ENCODE data around the gene CDC14C. TPM values are rescaled to one million over a fixed set of nuclear protein-coding genes. Genes with fewer than 3 reads are reported as not detected.

CDC14C gene
- total and polyA plus RNA-seq, 12 donors, result not detected

DNA sequence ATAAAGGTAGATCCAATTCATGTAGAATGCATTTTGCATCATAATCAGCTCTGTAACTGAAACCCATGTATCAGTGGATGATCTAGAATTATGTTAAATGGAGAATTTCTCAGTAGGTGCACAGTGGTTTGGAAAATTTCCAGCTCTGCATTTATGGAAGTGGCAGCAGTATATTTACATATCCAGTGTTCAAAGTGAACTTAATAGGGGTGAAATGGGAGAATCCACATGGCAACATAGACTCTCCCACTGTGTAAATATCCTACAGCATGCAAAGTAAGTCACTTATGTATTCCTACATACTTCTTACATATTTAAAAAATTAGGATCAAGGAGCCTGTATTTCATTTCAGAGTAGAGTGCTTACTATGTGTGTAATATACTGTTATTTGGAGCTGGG, 35.3 kb downstream of the CDC14C start:
- no peak for TF ChIP-seq CTCF (IDR thresholded peaks at IDR 0.05)
- ATAC-seq (no peak), DNase-seq (no peak)
- H3K9me3 ChIP-seq, result no peaks in the 10 kb centered on the region
- no peak overlapping the region for H3K4me3 ChIP-seq
- no peaks in the 10 kb centered on the region for H3K27me3 ChIP-seq
- intact Hi-C loops (cut with DNase I), result no loop called here
- H3K4me1 ChIP-seq, result peaks cover 0 to 8% (median 0%) of the 10 kb centered on the region in 9 donors
- H3K36me3 ChIP-seq, result no peaks in the 10 kb centered on the region
- no peak overlapping the region for H3K27ac ChIP-seq

DNA sequence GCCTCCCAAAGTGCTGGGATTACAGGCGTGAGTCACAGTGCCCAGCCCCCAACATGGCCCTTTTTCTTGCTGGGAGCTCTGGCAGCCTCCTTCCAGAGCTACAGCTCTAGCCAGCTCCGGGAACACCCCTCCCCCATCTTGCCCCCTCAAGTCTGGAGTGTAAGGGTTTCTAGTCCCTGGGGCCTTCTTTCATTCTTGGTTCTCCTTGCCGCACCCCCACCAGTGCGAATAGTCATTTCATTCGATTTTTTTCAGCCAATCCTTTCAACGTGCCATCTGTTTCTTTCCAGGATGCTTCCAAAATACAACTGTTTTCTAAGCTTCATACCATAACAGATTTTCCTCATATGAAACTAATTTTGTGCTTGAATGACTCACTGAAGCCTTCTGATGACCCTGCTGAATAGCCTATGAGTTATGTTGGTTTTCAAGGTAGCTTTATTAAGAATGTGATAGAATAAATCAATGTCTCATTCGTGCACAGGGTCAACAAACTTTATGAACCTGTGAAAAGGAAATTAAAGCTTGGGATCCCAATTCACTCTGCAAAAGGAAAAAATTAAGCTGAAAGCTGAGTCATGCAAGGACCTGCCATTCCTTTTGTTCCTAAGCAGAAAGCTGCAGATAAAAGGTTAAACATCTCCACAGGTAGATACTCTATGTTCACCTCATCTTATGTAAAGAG, 38.6 kb downstream of the CDC14C start:
- Histone ChIP-seq H3K9me3 (no peaks in the 10 kb centered on the region), H3K27me3 (no peaks in the 10 kb centered on the region), H3K27ac (no peak overlapping the region), H3K4me1 (peaks cover 0 to 8% (median 0%) of the 10 kb centered on the region in 9 donors), H3K4me3 (no peak overlapping the region), H3K36me3 (no peaks in the 10 kb centered on the region)
- no peak for ATAC-seq
- 60 to 73% methylated on average over 7 of the region's 7 CpGs for WGBS, 2 donors
- TF ChIP-seq CTCF (IDR thresholded peaks at IDR 0.05), result no peak
- no peak for DNase-seq
- intact Hi-C loops (cut with DNase I), result no loop called here

DNA sequence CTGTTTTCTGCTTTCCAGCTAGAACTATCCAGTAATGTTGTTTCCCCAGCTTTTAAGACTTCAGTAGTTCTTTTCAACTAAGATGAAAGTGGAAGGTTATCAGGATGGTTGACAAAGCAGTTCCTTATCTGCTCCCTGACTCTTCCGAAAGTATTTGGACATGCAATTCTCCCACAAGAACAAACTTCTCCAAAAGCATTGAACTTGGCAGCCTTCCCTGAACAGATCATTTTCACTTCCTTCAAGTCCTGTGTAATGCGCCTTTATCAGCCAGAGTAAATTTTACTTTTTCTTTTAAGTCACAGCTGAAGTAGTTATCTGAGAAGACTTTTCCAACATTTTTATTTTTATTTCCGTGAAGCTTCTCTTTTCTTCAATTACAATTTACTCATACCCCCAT, 39.7 kb downstream of the CDC14C start:
- Histone ChIP-seq H3K27ac (no peak overlapping the region), H3K9me3 (no peaks in the 10 kb centered on the region), H3K4me1 (peaks cover 0 to 8% (median 0%) of the 10 kb centered on the region in 9 donors), H3K4me3 (no peak overlapping the region), H3K36me3 (no peaks in the 10 kb centered on the region), H3K27me3 (no peaks in the 10 kb centered on the region)
- intact Hi-C loops (cut with DNase I), result no loop called here
- no peak for TF ChIP-seq CTCF (IDR thresholded peaks at IDR 0.05)
- 23 to 37% methylated on average over 3 of the region's 3 CpGs for WGBS, 2 donors
- ATAC-seq (no peak), DNase-seq (peak in 1 of 2 donors; percentile 7)

DNA sequence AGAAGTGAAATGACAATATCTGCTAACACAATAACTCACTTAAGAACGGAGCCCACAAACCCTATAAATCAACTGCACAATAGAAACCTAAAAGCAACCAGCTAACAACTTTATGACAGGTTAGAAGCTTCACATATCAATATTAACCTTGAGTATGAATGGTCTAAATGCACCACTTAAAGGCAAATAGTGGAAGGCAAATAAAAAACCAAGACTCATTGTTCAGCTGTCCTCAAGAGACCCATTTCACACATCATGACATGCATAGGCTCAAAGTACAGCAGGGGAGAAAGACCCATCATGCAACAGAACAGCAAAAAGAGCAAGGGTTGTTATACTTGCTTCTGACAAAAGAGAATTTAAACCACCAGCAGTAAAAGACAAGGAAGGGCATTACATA, 46.8 kb downstream of the CDC14C start:
- H3K9me3 ChIP-seq, result peaks cover 0 to 8% (median 0%) of the 10 kb centered on the region in 11 donors
- H3K27me3 ChIP-seq, result no peaks in the 10 kb centered on the region
- 84 to 93% methylated on average over 1 of the region's 1 CpG for WGBS, 2 donors
- DNase-seq (no peak), ATAC-seq (no peak)
- H3K27ac ChIP-seq, result no peak overlapping the region
- H3K36me3 ChIP-seq, result no peaks in the 10 kb centered on the region
- intact Hi-C loops (cut with DNase I), result no loop called here
- no peaks in the 10 kb centered on the region for H3K4me1 ChIP-seq
- TF ChIP-seq CTCF (IDR thresholded peaks at IDR 0.05), result no peak
- H3K4me3 ChIP-seq, result no peak overlapping the region
